Suprapubic skin (tissue), 4 donors: ENCODE results near the gene ZKSCAN2.

ENCODE experiments used
- POLR2A ChIP-seq, 2 donors: fragments of 450-650 bp; IDR thresholded peaks; one replicate each; pipeline ENCODE4 v1.6.1; 2017; ENCODE audit warnings: antibody characterized with exemption in 2 of 2, mild to moderate bottlenecking in 2 of 2, moderate library complexity in 2 of 2
- POLR2AphosphoS5 ChIP-seq, 3 donors: sonication (generic); formaldehyde crosslinking; IDR thresholded peaks; one replicate each; pipeline ENCODE4 v1.6.1; 2017; ENCODE audit warnings: antibody characterized with exemption in 3 of 3
- TF ChIP-seq, protein P1 (sequence below), 2 donors: fragments of 200-600 bp in 1 of 2; fragments of 450-650 bp in 1 of 2; sonication (generic) in 1 of 2; IDR thresholded peaks; one replicate each; pipeline ENCODE4 v1.5.1; 2016 to 2019; ENCODE audit warnings: antibody characterized with exemption in 2 of 2, mild to moderate bottlenecking in 1 of 2, moderate library complexity in 1 of 2

DNA sequence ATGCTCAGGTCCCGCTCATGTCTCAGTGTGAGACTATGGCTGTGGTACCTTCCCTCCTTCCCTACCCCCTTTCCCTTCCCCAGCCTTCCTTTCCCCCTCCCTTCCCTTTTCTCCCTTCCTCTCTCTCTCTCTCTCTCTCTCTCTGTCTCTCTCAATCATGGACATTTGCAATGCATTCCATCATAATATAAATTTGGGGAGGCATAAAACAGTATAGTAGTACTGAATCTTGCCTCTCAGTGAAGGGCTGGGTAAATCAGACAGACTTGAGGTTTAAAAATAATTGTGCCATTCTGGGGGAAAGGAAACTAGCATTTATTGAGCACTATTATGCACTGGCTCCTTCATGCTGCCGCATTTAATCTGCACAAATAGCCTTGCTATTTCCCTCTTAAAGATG lies 4.3 kb downstream of the ZKSCAN2 start:
- TF ChIP-seq, protein P1, sequence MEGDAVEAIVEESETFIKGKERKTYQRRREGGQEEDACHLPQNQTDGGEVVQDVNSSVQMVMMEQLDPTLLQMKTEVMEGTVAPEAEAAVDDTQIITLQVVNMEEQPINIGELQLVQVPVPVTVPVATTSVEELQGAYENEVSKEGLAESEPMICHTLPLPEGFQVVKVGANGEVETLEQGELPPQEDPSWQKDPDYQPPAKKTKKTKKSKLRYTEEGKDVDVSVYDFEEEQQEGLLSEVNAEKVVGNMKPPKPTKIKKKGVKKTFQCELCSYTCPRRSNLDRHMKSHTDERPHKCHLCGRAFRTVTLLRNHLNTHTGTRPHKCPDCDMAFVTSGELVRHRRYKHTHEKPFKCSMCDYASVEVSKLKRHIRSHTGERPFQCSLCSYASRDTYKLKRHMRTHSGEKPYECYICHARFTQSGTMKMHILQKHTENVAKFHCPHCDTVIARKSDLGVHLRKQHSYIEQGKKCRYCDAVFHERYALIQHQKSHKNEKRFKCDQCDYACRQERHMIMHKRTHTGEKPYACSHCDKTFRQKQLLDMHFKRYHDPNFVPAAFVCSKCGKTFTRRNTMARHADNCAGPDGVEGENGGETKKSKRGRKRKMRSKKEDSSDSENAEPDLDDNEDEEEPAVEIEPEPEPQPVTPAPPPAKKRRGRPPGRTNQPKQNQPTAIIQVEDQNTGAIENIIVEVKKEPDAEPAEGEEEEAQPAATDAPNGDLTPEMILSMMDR (IDR thresholded peaks at IDR 0.05) = no peak
- TF ChIP-seq POLR2A (IDR thresholded peaks at IDR 0.05) (no peak), POLR2AphosphoS5 (IDR thresholded peaks at IDR 0.05) (no peak)
